ENCODE measurements around the gene SEC14L6.

Gene SEC14L6

DNA sequence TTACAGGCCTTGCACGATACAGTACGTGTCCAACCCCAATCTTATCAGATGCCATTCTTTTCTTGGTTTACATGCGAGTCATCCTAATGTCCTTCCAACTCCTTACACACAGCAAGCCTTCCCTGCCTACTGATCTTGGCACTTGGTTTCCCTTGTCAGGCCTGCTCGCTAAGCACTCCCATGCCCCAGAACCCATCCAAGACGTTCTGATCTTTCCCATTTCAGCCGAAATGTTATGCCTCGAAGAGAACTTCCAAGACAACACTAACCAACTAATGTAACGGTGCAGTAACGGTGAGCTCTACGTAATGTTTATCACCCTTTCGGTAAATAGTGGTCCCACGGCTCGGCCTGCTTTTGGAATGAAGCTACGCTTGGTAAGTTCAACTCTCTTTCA is 44.6 kb upstream of the SEC14L6 start:
- peak overlapping the region; percentile 62 to 70 for H3K4me3 ChIP-seq (ENCODE audit: low read depth in 1 of 2, low read length in 2 of 2)
- H3K9me3 ChIP-seq (ENCODE audit: insufficient read depth, low read length, severe bottlenecking), result no peaks in the 10 kb centered on the region
- H3K9ac ChIP-seq (ENCODE audit: low read depth, low read length), result peak overlapping the region; percentile 61
- peak overlapping the region; percentile 88 for H3K4me2 ChIP-seq (ENCODE audit: insufficient read depth, low read length)
- peaks cover 29% of the 10 kb centered on the region for H3K79me2 ChIP-seq (ENCODE audit: insufficient read depth, low read length)
- no peaks in the 10 kb centered on the region for H3K27me3 ChIP-seq (ENCODE audit: insufficient read depth, low read length, poor library complexity)
- H3K36me3 ChIP-seq (ENCODE audit: insufficient read depth, low read length), result peaks cover 39% of the 10 kb centered on the region
- H3K27ac ChIP-seq (ENCODE audit: low read length), result peak overlapping the region; percentile 97
- H2AFZ ChIP-seq (ENCODE audit: low read depth, low read length), result peak overlapping the region; percentile 71
- no peak for TF ChIP-seq EZH2 (IDR thresholded peaks at IDR 0.05; ENCODE audit: borderline replicate concordance, low read depth, low read length, severe bottlenecking)
- TF ChIP-seq, protein P1, sequence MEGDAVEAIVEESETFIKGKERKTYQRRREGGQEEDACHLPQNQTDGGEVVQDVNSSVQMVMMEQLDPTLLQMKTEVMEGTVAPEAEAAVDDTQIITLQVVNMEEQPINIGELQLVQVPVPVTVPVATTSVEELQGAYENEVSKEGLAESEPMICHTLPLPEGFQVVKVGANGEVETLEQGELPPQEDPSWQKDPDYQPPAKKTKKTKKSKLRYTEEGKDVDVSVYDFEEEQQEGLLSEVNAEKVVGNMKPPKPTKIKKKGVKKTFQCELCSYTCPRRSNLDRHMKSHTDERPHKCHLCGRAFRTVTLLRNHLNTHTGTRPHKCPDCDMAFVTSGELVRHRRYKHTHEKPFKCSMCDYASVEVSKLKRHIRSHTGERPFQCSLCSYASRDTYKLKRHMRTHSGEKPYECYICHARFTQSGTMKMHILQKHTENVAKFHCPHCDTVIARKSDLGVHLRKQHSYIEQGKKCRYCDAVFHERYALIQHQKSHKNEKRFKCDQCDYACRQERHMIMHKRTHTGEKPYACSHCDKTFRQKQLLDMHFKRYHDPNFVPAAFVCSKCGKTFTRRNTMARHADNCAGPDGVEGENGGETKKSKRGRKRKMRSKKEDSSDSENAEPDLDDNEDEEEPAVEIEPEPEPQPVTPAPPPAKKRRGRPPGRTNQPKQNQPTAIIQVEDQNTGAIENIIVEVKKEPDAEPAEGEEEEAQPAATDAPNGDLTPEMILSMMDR (IDR thresholded peaks at IDR 0.05; ENCODE audit: borderline replicate concordance, extremely low read depth, low read length, poor library complexity, severe bottlenecking), result no peak
- H4K20me1 ChIP-seq (ENCODE audit: insufficient read depth, low read length), result peaks cover 24% of the 10 kb centered on the region; the same call in 1 of the 2 replicates
- peaks cover 25% of the 10 kb centered on the region for H3K4me1 ChIP-seq (ENCODE audit: insufficient read depth, low read length)
- DNase-seq (no peak), ATAC-seq (ENCODE audit: insufficient read depth, low read depth) (no peak)

DNA sequence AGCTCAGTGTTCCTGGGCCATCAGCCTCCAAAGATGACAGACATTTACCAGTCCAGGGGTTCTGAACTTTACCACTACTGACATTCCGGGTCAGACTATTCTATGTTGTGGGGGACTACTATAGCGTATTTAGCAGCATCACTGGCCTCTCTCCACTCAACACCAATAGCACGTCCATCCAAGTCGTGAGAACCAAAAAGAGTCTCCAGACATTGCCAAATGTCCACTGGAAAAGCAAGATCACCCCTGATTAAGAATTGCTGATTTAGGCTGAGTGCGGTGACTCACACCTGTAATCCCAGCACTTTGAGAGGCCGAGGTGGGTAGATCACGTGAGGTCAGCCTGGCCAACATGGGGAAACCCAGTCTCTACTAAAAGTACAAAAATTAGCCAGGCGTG is 39.9 kb upstream of the SEC14L6 start:
- Histone ChIP-seq H4K20me1 (ENCODE audit: insufficient read depth, low read length) (peaks cover 54% of the 10 kb centered on the region), H3K9me3 (ENCODE audit: insufficient read depth, low read length, severe bottlenecking) (no peaks in the 10 kb centered on the region), H3K4me2 (ENCODE audit: insufficient read depth, low read length) (no peak overlapping the region), H3K4me1 (ENCODE audit: insufficient read depth, low read length) (peaks cover 21% of the 10 kb centered on the region), H3K79me2 (ENCODE audit: insufficient read depth, low read length) (peaks cover 27% of the 10 kb centered on the region), H3K4me3 (ENCODE audit: low read depth in 1 of 2, low read length in 2 of 2) (no peak overlapping the region), H3K27ac (ENCODE audit: low read length) (no peak overlapping the region), H2AFZ (ENCODE audit: low read depth, low read length) (no peak overlapping the region), H3K9ac (ENCODE audit: low read depth, low read length) (no peak overlapping the region), H3K36me3 (ENCODE audit: insufficient read depth, low read length) (peaks cover 85% of the 10 kb centered on the region), H3K27me3 (ENCODE audit: insufficient read depth, low read length, poor library complexity) (no peaks in the 10 kb centered on the region)
- no peak for TF ChIP-seq EZH2 (IDR thresholded peaks at IDR 0.05; ENCODE audit: borderline replicate concordance, low read depth, low read length, severe bottlenecking)
- TF ChIP-seq, protein P1 (IDR thresholded peaks at IDR 0.05; ENCODE audit: borderline replicate concordance, extremely low read depth, low read length, poor library complexity, severe bottlenecking), result no peak
- ATAC-seq (ENCODE audit: insufficient read depth, low read depth), result no peak
- no peak for DNase-seq

DNA sequence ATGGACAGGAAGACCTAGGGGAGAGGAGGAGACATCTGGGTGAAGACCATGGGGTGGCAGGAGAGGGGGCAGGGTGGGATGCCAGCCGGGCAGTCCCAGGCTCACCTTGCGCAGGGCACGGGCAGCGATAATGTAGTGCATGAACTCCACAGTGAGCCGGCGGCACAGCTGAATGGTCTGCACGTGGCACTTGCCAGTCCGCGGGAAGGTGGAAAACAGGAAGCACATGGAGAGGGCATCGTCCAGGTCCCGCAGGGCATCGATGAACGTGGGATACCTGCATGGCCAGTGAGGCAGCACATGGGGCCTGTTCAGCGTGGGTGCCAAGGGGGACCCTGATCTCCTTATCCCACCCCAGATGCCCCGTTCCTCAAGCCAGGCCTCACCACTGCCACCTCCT is 37.9 kb upstream of the SEC14L6 start:
- Histone ChIP-seq H3K36me3 (ENCODE audit: insufficient read depth, low read length) (peaks cover 98% of the 10 kb centered on the region), H2AFZ (ENCODE audit: low read depth, low read length) (no peak overlapping the region), H3K27me3 (ENCODE audit: insufficient read depth, low read length, poor library complexity) (no peaks in the 10 kb centered on the region), H3K9me3 (ENCODE audit: insufficient read depth, low read length, severe bottlenecking) (no peaks in the 10 kb centered on the region), H3K79me2 (ENCODE audit: insufficient read depth, low read length) (peaks cover 7% of the 10 kb centered on the region), H3K4me3 (ENCODE audit: low read depth in 1 of 2, low read length in 2 of 2) (no peak overlapping the region), H3K27ac (ENCODE audit: low read length) (no peak overlapping the region), H4K20me1 (ENCODE audit: insufficient read depth, low read length) (peaks cover 41% of the 10 kb centered on the region), H3K4me1 (ENCODE audit: insufficient read depth, low read length) (peaks cover 4% of the 10 kb centered on the region; the same call in 1 of the 2 replicates), H3K4me2 (ENCODE audit: insufficient read depth, low read length) (no peak overlapping the region), H3K9ac (ENCODE audit: low read depth, low read length) (no peak overlapping the region)
- TF ChIP-seq EZH2 (IDR thresholded peaks at IDR 0.05; ENCODE audit: borderline replicate concordance, low read depth, low read length, severe bottlenecking), result no peak
- TF ChIP-seq, protein P1 (IDR thresholded peaks at IDR 0.05; ENCODE audit: borderline replicate concordance, extremely low read depth, low read length, poor library complexity, severe bottlenecking), result no peak
- ATAC-seq (ENCODE audit: insufficient read depth, low read depth) (no peak), DNase-seq (no peak)

Measured in DND-41 (cell line).